Gastrocnemius medialis (tissue), 4 donors: Measurements from ENCODE around the gene TMEM50B.

Experiments
- POLR2A ChIP-seq, 2 donors: fragments of 450-650 bp; IDR thresholded peaks; one replicate each; pipeline ENCODE4 v1.6.1; 2017; ENCODE audit warnings: antibody characterized with exemption in 2 of 2, mild to moderate bottlenecking in 2 of 2, moderate library complexity in 2 of 2
- TF ChIP-seq, protein P1 (sequence below), 5 experiments: fragments of 450-650 bp in 3 of 5; fragments of 200-600 bp in 2 of 5; sonication (generic) in 2 of 5; IDR thresholded peaks in 4 of 5; conservative IDR thresholded peaks in 1 of 5; 1 replicate in 4 of 5; 2 replicates in 1 of 5; pipeline ENCODE4 v1.5.1; 2016 to 2019; ENCODE audit warnings: antibody characterized with exemption in 5 of 5, mild to moderate bottlenecking in 3 of 5, moderate library complexity in 3 of 5

GRCh38 chr21:33496345-33496744, 16.6 kb upstream of the TMEM50B start:
- TF ChIP-seq, protein P1, sequence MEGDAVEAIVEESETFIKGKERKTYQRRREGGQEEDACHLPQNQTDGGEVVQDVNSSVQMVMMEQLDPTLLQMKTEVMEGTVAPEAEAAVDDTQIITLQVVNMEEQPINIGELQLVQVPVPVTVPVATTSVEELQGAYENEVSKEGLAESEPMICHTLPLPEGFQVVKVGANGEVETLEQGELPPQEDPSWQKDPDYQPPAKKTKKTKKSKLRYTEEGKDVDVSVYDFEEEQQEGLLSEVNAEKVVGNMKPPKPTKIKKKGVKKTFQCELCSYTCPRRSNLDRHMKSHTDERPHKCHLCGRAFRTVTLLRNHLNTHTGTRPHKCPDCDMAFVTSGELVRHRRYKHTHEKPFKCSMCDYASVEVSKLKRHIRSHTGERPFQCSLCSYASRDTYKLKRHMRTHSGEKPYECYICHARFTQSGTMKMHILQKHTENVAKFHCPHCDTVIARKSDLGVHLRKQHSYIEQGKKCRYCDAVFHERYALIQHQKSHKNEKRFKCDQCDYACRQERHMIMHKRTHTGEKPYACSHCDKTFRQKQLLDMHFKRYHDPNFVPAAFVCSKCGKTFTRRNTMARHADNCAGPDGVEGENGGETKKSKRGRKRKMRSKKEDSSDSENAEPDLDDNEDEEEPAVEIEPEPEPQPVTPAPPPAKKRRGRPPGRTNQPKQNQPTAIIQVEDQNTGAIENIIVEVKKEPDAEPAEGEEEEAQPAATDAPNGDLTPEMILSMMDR (IDR thresholded peaks at IDR 0.05 in 4 of 5, conservative IDR thresholded peaks at IDR 0.05 in 1 of 5) = no peak
- no peak for TF ChIP-seq POLR2A (IDR thresholded peaks at IDR 0.05)
